GM12878 (cell line): Measurements from ENCODE around the gene CKAP5. TPM values are rescaled to one million over a fixed set of nuclear protein-coding genes. Genes with fewer than 3 reads are reported as not detected.

Experiments
- ATAC-seq: fragments of 200-7000 bp; cut with Tn5 transposase; 3 replicates; pipeline ENCODE4 v1.9.1; 2020; ENCODE audit warnings: mild to moderate bottlenecking, moderate library complexity
- BruUV-seq: library from RNA; stranded (reverse); fragments of 400-500 nt; replicated peaks from 2 replicates; lab custom pipeline; 2021; lab: Mats Ljungman, UMichigan
- CTCF ChIA-PET: fragments of 300-600 bp; sonication (Branson Sonifier 250); formaldehyde crosslinking; extraction: SDS; loops from one replicate; lab custom pipeline; 2021; ENCODE audit warnings: inconsistent platforms; lab: Yijun Ruan, JAX
- POLR2A ChIA-PET: fragments of 350-600 bp; formaldehyde crosslinking; extraction: SDS; loops from one replicate; lab custom pipeline; 2021; ENCODE audit warnings: inconsistent platforms; lab: Charles Lee
- RAD21 ChIA-PET: fragments of 300-600 bp; sonication (Branson Sonifier 250); formaldehyde crosslinking; loops from one replicate; lab custom pipeline; 2023; ENCODE audit warnings: antibody characterized with exemption; ENCODE audit not compliant: unreplicated experiment; lab: Charles Lee
- SMC1A ChIA-PET: fragments of 300-600 bp; sonication (Branson Sonifier 250); formaldehyde crosslinking; loops from one replicate; lab custom pipeline; 2023; ENCODE audit not compliant: unreplicated experiment, uncharacterized antibody; lab: Charles Lee
- DNase-seq: peaks from one replicate; pipeline ENCODE4 v3.0.0-alpha.2; 2011; ENCODE audit warnings: low read depth, low spot score
- FAIRE-seq: peaks from 3 replicates; lab custom pipeline; 2011; peaks lifted over from hg19 to GRCh38; lab: Jason Lieb, UNC
- H2AFZ ChIP-seq: 2 replicates; pipeline ENCODE4 v1.6.0; 2011; ENCODE audit warnings: low read depth, low read length, control low read depth; ENCODE audit not compliant: control insufficient read depth
- H3K27ac ChIP-seq: 2 replicates; pipeline ENCODE4 v1.5.1; 2011; ENCODE audit warnings: control low read depth; ENCODE audit not compliant: control insufficient read depth, insufficient read depth
- H3K27me3 ChIP-seq, 2 experiments: replicated peaks in 1 of 2; 2 replicates each; pipeline versions ENCODE4 v1.6.0 to v1.6.1; 2011; ENCODE audit warnings: low read length in 1 of 2; ENCODE audit not compliant: control insufficient read depth in 2 of 2, insufficient read depth in 2 of 2
- H3K36me3 ChIP-seq, 2 experiments: 2 replicates each; pipeline ENCODE4 v1.5.1; 2011; ENCODE audit warnings: low read length in 1 of 2; ENCODE audit not compliant: control insufficient read depth in 2 of 2, insufficient read depth in 2 of 2
- H3K4me1 ChIP-seq: 2 replicates; pipeline ENCODE4 v1.6.1; 2011; ENCODE audit warnings: mild to moderate bottlenecking, low read length, moderate library complexity, mixed read lengths; ENCODE audit not compliant: control insufficient read depth, insufficient read depth
- H3K4me2 ChIP-seq: 2 replicates; pipeline ENCODE4 v1.6.0; 2011; ENCODE audit warnings: control low read depth; ENCODE audit not compliant: control insufficient read depth, insufficient read depth
- H3K4me3 ChIP-seq: fragments of 200-600 bp; sonication (generic); 2 replicates; pipeline ENCODE4 v1.5.1; 2016
- H3K79me2 ChIP-seq: 2 replicates; pipeline ENCODE4 v1.6.0; 2011; ENCODE audit warnings: low read length; ENCODE audit not compliant: control insufficient read depth, insufficient read depth
- H3K9ac ChIP-seq: 2 replicates; pipeline ENCODE4 v1.8.0; 2011; ENCODE audit warnings: low read length, control low read depth, mixed read lengths; ENCODE audit not compliant: control insufficient read depth, insufficient read depth
- H3K9me3 ChIP-seq: replicated peaks from 3 replicates; pipeline ENCODE4 v1.5.1; 2011; ENCODE audit warnings: mild to moderate bottlenecking, low read length; ENCODE audit not compliant: control insufficient read depth, insufficient read depth
- H4K20me1 ChIP-seq: 2 replicates; pipeline ENCODE4 v1.6.0; 2011; ENCODE audit not compliant: control insufficient read depth, insufficient read depth
- BRCA1 ChIP-seq: IDR thresholded peaks from 2 replicates; pipeline ENCODE4 v1.6.1; 2011; ENCODE audit warnings: low read depth, low read length, improper control_type of control experiment
- CBFB ChIP-seq: IDR thresholded peaks from 2 replicates; pipeline ENCODE4 v1.6.1; 2016; ENCODE audit warnings: antibody characterized with exemption, low read depth
- FOS ChIP-seq: IDR thresholded peaks from 3 replicates; pipeline ENCODE4 v1.6.1; 2011; ENCODE audit warnings: borderline replicate concordance; ENCODE audit not compliant: insufficient read length; ENCODE audit errors: extremely low read depth
- PAX8 ChIP-seq: fragments of 450-650 bp; IDR thresholded peaks from 2 replicates; pipeline ENCODE4 v1.6.1; 2017; ENCODE audit warnings: mild to moderate bottlenecking, moderate library complexity
- RUNX3 ChIP-seq: IDR thresholded peaks from 2 replicates; pipeline ENCODE4 v1.6.1; 2012; ENCODE audit warnings: low read length, inconsistent platforms
- SMAD5 ChIP-seq: IDR thresholded peaks from 2 replicates; pipeline ENCODE4 v1.6.1; 2016; ENCODE audit warnings: antibody characterized with exemption, low read depth
- SP1 ChIP-seq: IDR thresholded peaks from one replicate; pipeline ENCODE4 v1.6.1; 2011; ENCODE audit warnings: low read depth, low read length
- SREBF1 ChIP-seq: IDR thresholded peaks from 2 replicates; pipeline ENCODE4 v1.6.1; 2012; ENCODE audit warnings: mild to moderate bottlenecking, low read length
- ZSCAN29 ChIP-seq: fragments of 450-650 bp; IDR thresholded peaks from 2 replicates; pipeline ENCODE4 v1.6.1; 2017; ENCODE audit warnings: mild to moderate bottlenecking, moderate library complexity
- in situ Hi-C: fragments of 300-500 bp; cut with MboI; formaldehyde crosslinking; loops from 9 replicates; pipeline ENCODE4 v1.14.3; 2018; ENCODE audit warnings: mixed read lengths
- intact Hi-C: fragments of 100-400 bp; cut with micrococcal nuclease; formaldehyde crosslinking; loops from one replicate; pipeline ENCODE4 v1.14.2; 2022; ENCODE audit not compliant: unreplicated experiment
- polyA plus RNA-seq, 11 experiments: library from polyadenylated mRNA; depleted of rRNA in 4 of 11; unstranded in 6 of 11; stranded (reverse) in 5 of 11; fragments of >200 nt; fragmentation: Nextera tagmentation in 4 of 11; fragmentation: Illumina TruSeq in 1 of 11; extraction: Ambion mirVana in 4 of 11; extraction: Trizol in 1 of 11; gene quantifications; 1 replicate in 1 of 11; 2 replicates in 10 of 11; pipeline versions ENCODE4 v1.2.1 to v1.2.3, GENCODE V29; 2011 to 2016; ENCODE audit warnings: inconsistent platforms in 2 of 11, missing spikeins in 2 of 11, low read depth in 1 of 11
- total RNA-seq, 4 experiments: library from RNA; depleted of rRNA in 3 of 4; stranded (reverse); fragments of >200 nt in 3 of 4; fragmentation: Illumina TruSeq in 1 of 4; extraction: Trizol in 1 of 4; gene quantifications; 2 replicates each; pipeline versions ENCODE4 v1.2.1 to v1.2.3, GENCODE V29; 2013 to 2021
- TF ChIP-seq, protein P1 (sequence below): fragments of 450-650 bp; IDR thresholded peaks from 2 replicates; pipeline ENCODE4 v1.6.1; 2016; ENCODE audit warnings: mild to moderate bottlenecking
- TF ChIP-seq, protein P2 (sequence below): fragments of 450-650 bp; IDR thresholded peaks from 2 replicates; pipeline ENCODE4 v1.6.1; 2016; ENCODE audit warnings: mild to moderate bottlenecking, moderate library complexity, borderline replicate concordance
- TF ChIP-seq, protein P3 (sequence below): fragments of 450-650 bp; IDR thresholded peaks from 2 replicates; pipeline ENCODE4 v1.6.1; 2016; ENCODE audit warnings: mild to moderate bottlenecking
- TF ChIP-seq, protein P4 (sequence below): IDR thresholded peaks from 2 replicates; pipeline ENCODE4 v1.6.1; 2012; ENCODE audit warnings: improper control_type of control experiment, low read depth, low read length; ENCODE audit not compliant: insufficient replicate concordance

The CKAP5 gene
- total and polyA plus RNA-seq, 10 of the 15 experiments (the other 5 are each of a cell fraction or from before 2014, with no cell fraction given) = 20.1 to 161 (median 79.8) TPM

DNA sequence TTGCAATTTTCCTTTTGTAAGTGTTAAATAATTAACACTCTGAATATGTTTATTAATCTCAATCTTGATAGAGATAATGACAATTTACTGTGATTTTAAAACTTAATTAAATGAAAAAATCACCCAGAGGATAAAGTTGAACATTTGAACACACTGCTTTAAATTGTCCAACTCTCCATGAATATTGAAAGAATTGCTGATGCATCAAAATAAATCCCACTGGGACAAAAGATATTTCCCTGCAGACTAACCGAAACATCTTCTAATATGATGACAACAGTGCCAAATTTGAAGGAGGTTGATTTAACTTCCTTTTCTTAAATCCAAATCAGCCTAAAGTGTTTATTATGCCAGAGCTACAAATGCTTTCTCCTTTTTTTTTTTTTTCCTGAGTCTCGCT, 79.4 kb downstream of the CKAP5 start (continued):
- no peak for TF ChIP-seq RUNX3
- TF ChIP-seq, protein P1, sequence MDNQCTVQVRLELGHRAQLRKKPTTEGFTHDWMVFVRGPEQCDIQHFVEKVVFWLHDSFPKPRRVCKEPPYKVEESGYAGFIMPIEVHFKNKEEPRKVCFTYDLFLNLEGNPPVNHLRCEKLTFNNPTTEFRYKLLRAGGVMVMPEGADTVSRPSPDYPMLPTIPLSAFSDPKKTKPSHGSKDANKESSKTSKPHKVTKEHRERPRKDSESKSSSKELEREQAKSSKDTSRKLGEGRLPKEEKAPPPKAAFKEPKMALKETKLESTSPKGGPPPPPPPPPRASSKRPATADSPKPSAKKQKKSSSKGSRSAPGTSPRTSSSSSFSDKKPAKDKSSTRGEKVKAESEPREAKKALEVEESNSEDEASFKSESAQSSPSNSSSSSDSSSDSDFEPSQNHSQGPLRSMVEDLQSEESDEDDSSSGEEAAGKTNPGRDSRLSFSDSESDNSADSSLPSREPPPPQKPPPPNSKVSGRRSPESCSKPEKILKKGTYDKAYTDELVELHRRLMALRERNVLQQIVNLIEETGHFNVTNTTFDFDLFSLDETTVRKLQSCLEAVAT = no peak

GRCh38 chr11:46762248-46762647, 83.8 kb downstream of the CKAP5 start:
- H3K4me3 ChIP-seq = no peak overlapping the region
- DNase-seq (no peak), FAIRE-seq (no peak), ATAC-seq (no peak)
- no peak overlapping the region for H2AFZ ChIP-seq
- BruUV-seq = no TSS peak
- H3K4me1 ChIP-seq = no peaks in the 10 kb centered on the region
- H3K9me3 ChIP-seq = no peaks in the 10 kb centered on the region
- H3K79me2 ChIP-seq = no peaks in the 10 kb centered on the region
- intact Hi-C loops = no loop called here
- ChIA-PET POLR2A (no interaction called here), SMC1A (interaction anchor here (1.1 kb wide), 1 partner anchor 10 kb away, joined by 3 read pairs; no protein-coding TSS in a partner anchor), CTCF (no interaction called here), RAD21 (no interaction called here)
- H3K27me3 ChIP-seq = no peaks in the 10 kb centered on the region
- H4K20me1 ChIP-seq = no peaks in the 10 kb centered on the region
- H3K36me3 ChIP-seq = peaks cover 16 to 44% of the 10 kb centered on the region in 2 experiments
- no peak overlapping the region for H3K4me2 ChIP-seq
- no peak overlapping the region for H3K9ac ChIP-seq
- no peak overlapping the region for H3K27ac ChIP-seq
- in situ Hi-C loops = no loop called here
- TF ChIP-seq SP1 (no peak), FOS (no peak), BRCA1 (no peak), PAX8 (no peak), SREBF1 (no peak), ZSCAN29 (no peak), CBFB (no peak), SMAD5 (no peak)
- TF ChIP-seq, protein P2, sequence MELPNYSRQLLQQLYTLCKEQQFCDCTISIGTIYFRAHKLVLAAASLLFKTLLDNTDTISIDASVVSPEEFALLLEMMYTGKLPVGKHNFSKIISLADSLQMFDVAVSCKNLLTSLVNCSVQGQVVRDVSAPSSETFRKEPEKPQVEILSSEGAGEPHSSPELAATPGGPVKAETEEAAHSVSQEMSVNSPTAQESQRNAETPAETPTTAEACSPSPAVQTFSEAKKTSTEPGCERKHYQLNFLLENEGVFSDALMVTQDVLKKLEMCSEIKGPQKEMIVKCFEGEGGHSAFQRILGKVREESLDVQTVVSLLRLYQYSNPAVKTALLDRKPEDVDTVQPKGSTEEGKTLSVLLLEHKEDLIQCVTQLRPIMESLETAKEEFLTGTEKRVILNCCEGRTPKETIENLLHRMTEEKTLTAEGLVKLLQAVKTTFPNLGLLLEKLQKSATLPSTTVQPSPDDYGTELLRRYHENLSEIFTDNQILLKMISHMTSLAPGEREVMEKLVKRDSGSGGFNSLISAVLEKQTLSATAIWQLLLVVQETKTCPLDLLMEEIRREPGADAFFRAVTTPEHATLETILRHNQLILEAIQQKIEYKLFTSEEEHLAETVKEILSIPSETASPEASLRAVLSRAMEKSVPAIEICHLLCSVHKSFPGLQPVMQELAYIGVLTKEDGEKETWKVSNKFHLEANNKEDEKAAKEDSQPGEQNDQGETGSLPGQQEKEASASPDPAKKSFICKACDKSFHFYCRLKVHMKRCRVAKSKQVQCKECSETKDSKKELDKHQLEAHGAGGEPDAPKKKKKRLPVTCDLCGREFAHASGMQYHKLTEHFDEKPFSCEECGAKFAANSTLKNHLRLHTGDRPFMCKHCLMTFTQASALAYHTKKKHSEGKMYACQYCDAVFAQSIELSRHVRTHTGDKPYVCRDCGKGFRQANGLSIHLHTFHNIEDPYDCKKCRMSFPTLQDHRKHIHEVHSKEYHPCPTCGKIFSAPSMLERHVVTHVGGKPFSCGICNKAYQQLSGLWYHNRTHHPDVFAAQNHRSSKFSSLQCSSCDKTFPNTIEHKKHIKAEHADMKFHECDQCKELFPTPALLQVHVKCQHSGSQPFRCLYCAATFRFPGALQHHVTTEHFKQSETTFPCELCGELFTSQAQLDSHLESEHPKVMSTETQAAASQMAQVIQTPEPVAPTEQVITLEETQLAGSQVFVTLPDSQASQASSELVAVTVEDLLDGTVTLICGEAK = no peak
- TF ChIP-seq, protein P3, sequence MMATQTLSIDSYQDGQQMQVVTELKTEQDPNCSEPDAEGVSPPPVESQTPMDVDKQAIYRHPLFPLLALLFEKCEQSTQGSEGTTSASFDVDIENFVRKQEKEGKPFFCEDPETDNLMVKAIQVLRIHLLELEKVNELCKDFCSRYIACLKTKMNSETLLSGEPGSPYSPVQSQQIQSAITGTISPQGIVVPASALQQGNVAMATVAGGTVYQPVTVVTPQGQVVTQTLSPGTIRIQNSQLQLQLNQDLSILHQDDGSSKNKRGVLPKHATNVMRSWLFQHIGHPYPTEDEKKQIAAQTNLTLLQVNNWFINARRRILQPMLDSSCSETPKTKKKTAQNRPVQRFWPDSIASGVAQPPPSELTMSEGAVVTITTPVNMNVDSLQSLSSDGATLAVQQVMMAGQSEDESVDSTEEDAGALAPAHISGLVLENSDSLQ = no peak
- TF ChIP-seq, protein P4, sequence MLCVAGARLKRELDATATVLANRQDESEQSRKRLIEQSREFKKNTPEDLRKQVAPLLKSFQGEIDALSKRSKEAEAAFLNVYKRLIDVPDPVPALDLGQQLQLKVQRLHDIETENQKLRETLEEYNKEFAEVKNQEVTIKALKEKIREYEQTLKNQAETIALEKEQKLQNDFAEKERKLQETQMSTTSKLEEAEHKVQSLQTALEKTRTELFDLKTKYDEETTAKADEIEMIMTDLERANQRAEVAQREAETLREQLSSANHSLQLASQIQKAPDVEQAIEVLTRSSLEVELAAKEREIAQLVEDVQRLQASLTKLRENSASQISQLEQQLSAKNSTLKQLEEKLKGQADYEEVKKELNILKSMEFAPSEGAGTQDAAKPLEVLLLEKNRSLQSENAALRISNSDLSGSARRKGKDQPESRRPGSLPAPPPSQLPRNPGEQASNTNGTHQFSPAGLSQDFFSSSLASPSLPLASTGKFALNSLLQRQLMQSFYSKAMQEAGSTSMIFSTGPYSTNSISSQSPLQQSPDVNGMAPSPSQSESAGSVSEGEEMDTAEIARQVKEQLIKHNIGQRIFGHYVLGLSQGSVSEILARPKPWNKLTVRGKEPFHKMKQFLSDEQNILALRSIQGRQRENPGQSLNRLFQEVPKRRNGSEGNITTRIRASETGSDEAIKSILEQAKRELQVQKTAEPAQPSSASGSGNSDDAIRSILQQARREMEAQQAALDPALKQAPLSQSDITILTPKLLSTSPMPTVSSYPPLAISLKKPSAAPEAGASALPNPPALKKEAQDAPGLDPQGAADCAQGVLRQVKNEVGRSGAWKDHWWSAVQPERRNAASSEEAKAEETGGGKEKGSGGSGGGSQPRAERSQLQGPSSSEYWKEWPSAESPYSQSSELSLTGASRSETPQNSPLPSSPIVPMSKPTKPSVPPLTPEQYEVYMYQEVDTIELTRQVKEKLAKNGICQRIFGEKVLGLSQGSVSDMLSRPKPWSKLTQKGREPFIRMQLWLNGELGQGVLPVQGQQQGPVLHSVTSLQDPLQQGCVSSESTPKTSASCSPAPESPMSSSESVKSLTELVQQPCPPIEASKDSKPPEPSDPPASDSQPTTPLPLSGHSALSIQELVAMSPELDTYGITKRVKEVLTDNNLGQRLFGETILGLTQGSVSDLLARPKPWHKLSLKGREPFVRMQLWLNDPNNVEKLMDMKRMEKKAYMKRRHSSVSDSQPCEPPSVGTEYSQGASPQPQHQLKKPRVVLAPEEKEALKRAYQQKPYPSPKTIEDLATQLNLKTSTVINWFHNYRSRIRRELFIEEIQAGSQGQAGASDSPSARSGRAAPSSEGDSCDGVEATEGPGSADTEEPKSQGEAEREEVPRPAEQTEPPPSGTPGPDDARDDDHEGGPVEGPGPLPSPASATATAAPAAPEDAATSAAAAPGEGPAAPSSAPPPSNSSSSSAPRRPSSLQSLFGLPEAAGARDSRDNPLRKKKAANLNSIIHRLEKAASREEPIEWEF = no peak
